T-helper 2 cell treated with Interferon-gamma antibody and Interleukin-4, amounts not matched to agents 100 ng/mL and 5 ng/mL, for 36 hours (primary cell): ENCODE measurements around the gene BAMBI. TPM values are rescaled to one million over a fixed set of nuclear protein-coding genes. Genes with fewer than 3 reads are reported as not detected.

ENCODE experiments used
- intact Hi-C: fragments of 100-400 bp; cut with micrococcal nuclease; formaldehyde crosslinking; loops from one replicate; pipeline ENCODE4 v1.15.1; 2023
- total RNA-seq: library from RNA; stranded (reverse); gene quantifications from 2 replicates; pipeline ENCODE4 v1.2.3, GENCODE V29; 2022

Gene BAMBI
- total RNA-seq, 1 donor from 2014 or later = 0.09 TPM

- intact Hi-C loops = loop anchor here (5.0 kb wide), 3 partner anchors 213 to 733 kb away; no protein-coding TSS in a partner anchor
Observed at GRCh38 chr10:28674782-28675181, 2.5 kb upstream of the BAMBI start.

GRCh38 chr10:28676326-28676967 is 874 bp upstream of the BAMBI start:
- intact Hi-C loops = loop anchor here (2.0 to 5.0 kb wide), 4 partner anchors 211 to 934 kb away; no protein-coding TSS in a partner anchor

DNA sequence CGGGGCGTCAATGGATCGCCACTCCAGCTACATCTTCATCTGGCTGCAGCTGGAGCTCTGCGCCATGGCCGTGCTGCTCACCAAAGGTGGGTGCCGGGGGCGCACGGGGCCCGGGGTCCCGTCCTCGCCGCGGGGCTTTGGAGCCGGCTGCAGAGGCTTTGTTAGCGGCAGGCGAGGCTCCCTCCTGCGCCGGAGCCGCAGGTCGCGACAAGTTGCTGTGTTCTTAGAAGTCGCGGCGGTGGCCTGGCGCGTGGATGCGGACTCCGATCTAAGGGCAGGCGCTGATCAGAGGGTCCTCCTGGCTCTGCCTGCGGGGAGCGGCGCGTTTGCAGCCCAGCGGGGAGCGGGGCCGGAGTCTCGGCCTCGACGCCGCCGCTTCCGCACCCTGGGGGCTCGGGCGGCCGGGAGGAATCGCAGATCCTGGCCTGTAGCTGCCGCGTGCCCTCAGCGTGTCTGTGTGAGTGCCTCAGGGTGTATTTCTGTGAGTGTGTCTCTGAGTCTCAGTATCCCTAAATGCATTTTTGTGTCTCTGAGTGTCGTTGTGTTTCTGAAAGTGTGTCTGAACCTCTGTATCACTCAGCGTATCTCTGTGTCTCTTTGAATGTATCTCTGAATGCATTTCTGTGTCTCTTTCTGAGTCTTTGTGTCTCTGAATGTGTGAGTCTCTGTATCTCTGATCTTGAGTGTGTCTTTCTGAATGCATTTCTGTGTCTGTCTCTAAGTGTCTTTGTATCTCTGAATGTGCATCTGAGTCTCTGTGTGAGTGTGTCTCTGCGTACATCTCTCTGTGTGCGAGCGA is 766 bp downstream of the BAMBI start:
- intact Hi-C loops = loop anchor here (1.0 to 5.0 kb wide), 7 partner anchors 10 to 935 kb away; partner anchors contain the start of gene WAC

- intact Hi-C loops = loop anchor here (5.0 kb wide), 3 partner anchors 208 to 728 kb away; no protein-coding TSS in a partner anchor
Observed at GRCh38 chr10:28678687-28679457, 1.6 kb downstream of the BAMBI start.

DNA sequence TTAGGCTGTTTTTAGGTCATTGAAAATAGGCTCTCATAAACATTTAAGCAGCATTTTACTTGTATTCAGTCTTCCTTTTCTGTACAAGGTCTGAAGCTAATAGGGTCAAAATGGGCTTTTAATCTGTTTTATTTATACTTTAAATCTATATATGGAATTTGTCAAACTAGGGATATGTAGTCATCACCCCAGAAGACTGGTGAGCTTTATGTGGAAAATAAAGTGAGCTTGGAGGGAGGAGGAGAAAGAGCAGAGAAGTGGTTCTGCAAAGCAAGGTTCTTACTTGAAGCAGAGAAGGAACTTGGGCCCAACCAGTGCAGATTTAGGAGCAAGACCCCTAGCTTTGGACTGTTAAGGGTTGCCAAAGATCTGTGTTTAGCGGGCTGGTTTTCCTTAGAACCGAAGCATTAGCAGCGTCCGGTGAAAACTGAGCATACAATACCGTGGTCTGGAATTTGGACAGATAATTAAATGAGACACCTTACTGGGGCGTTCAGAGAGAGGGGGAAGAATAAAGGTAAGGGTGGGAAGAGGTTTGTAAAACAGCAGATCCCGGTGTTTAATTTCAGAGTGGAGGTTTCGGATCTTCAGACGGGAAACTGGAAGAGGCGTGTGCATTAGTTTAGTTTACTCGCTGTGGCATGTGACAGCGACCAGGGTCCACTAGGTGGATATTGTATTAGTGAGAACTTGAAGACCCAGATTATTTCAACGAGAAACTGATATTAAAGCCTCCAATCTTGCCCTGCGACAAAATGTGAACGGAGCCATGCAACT is 2.4 kb downstream of the BAMBI start:
- intact Hi-C loops = loop anchor here (5.0 kb wide), 3 partner anchors 208 to 728 kb away; no protein-coding TSS in a partner anchor

GRCh38 chr10:28680358-28680752 is 3.0 kb downstream of the BAMBI start:
- intact Hi-C loops = no loop called here

DNA sequence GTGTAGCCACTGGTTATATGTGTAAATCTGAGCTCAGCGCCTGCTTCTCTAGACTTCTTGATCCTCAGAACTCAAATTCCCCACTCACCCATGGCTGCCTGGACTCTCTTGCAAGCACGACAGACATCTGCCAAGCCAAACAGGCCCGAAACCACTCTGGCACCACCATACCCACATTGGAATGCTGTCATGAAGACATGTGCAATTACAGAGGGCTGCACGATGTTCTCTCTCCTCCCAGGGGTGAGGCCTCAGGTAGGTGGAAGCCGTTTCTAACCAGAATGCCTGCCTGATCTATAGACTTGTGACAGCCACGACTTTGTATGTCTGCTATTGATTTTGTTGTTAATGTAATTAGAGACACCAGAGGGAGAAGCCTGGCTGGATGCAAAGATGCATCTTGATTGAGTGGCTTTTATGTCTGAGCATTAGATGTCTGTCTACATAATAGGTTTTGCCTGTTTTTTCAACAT is 4.0 kb downstream of the BAMBI start:
- intact Hi-C loops = no loop called here

DNA sequence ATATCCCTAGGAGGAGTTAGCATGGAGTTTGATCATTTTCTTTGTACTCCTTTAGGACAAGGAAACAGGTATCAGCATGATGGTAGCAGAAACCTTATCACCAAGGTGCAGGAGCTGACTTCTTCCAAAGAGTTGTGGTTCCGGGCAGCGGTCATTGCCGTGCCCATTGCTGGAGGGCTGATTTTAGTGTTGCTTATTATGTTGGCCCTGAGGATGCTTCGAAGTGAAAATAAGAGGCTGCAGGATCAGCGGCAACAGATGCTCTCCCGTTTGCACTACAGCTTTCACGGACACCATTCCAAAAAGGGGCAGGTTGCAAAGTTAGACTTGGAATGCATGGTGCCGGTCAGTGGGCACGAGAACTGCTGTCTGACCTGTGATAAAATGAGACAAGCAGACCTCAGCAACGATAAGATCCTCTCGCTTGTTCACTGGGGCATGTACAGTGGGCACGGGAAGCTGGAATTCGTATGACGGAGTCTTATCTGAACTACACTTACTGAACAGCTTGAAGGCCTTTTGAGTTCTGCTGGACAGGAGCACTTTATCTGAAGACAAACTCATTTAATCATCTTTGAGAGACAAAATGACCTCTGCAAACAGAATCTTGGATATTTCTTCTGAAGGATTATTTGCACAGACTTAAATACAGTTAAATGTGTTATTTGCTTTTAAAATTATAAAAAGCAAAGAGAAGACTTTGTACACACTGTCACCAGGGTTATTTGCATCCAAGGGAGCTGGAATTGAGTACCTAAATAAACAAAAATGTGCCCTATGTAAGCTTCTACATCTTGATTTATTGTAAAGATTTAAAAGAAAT is 4.8 kb downstream of the BAMBI start:
- intact Hi-C loops = no loop called here

DNA sequence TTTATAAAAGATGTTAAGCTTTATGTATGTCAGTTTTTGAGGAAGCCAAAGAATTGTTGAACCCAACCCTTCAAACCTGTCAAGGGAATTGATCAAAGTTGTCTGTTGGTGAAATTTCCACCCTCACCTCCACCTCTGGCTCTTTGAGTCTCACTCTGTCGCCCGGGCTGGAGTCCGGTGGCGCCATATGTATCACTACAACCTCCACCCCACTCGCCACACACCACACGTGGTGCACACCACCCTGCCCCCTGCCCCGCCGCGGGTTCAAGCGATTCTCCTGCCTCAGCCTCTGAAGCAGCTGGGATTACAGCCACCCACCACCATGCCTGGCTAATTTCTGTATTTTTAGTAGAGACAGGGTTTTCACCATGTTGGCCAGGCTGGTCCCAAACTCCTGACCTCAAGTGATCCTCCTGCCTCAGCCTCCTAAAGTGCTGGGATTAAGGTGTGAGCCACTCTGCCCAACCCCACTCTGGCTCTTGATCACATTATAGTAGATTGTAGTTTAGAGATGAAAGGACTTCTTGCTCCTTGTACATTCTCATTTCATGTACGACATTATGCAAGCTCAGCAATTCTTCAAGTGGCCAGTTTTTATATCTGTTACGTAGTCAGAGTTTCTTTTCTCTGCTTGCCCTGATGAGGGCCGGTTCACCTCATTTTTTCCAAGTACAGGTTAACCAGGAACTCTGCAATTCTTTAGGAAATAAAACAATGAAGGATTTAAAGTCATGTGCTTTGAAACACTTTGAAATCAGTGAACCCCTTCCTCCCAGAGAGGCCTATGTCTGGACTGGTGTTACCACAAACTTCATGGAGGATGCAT is 7.0 kb downstream of the BAMBI start:
- intact Hi-C loops = no loop called here

DNA sequence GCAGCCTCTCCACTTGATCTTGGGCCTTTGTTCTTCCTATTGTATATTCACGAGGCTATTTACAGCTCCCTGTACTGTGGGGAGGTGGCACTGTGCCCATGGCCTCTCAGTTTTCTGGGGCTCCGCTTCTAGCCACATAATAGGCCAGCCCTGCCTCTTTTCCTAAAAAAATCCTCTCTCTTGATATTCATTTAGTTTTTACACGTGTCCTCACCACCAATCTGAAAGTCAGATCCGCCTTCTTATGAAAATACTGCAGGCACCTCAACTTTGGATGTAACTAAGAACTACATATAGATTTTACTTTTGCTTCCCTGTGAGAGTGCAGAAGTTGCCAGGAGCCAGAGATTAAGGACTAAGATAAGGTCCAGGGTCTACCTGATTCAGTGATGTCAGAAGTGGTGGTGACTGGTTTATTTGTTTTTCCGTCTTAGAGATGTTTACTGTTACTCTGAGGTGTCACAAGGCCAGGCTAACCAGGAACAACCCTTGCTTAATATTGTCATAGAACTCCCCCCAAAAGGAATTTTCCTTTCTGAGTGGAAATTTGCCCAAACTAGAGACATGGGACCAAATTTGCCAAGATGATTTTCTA is 7.8 kb downstream of the BAMBI start:
- intact Hi-C loops = no loop called here

DNA sequence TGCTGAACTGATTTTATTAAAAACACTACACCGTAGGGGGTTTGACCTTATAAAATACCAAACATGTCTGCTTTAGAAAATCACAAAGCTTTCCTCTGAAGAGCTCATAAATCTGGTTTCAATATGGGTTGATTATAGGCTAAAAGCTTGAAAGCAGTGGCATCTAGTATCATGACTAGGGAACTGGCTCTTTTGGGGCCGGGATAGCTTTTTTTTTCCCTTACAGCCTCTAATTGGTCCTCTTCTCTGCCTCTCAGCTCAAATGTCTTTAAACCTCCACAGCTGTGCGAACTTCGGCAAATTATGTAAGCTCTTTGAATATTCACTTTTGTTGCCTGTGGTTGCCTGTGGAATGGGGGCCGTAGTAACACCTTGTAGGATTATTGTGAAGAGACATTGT is 8.4 kb downstream of the BAMBI start:
- intact Hi-C loops = no loop called here

GRCh38 chr10:28686835-28687682 is 9.7 kb downstream of the BAMBI start:
- intact Hi-C loops = no loop called here

DNA sequence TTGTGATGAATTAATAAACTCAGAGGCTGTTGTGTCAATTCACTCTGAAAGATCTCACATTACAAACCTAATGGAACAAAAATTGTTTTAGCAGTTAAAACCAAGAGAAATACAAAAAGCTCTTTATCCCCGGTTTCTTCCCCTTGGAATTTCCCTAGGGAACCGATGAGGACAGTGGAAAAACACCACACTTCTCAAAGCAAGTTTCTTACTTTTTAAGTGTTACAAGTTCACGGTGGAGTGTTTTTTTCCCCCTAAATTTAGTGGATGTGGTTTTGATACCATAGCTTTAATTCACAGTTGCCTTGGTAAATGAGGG is 10.3 kb downstream of the BAMBI start:
- intact Hi-C loops = no loop called here

DNA sequence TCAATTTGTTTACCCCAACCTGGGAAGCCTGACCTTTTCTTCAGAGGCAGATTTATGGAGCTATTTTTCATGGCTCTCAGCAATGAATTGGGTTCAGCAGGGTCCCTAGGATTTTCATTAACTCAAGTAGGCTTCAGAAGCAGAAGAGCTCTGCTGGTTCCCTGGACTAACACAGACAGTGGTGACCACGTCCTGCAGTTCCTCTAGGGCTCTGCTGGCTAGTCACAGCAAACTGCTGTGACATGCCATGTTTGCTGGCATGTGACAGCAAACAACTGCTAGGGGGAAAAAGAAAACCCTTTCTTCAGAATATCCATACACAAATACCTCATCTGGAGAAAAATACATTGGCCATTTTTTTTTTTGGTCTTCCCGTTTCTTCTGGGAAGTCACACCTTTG is 13.2 kb downstream of the BAMBI start:
- intact Hi-C loops = no loop called here

DNA sequence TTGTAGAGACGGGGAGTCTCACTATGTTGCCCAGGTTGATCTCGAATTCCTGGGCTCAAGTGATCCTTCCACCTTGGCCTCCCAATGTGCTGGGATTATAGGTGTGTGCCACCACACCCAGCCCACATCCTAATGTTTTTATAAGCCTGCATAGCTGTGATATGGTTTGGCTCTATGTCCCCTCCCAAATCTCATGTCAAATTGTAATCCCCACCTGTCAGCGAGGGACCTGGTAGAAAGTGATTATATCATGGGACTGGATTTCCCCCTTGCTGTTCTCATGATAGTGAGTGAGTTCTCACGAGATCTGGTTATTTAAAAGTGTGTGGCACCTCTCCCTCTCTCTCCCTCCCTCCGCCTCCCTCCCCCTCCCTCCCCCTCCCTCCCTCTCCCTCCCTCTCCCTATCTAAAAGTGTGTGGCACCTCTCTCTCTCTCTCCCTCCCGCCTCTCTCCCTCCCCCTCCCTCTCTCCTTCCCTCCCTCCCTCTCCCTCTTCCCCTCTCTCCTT is 13.9 kb downstream of the BAMBI start:
- intact Hi-C loops = no loop called here

DNA sequence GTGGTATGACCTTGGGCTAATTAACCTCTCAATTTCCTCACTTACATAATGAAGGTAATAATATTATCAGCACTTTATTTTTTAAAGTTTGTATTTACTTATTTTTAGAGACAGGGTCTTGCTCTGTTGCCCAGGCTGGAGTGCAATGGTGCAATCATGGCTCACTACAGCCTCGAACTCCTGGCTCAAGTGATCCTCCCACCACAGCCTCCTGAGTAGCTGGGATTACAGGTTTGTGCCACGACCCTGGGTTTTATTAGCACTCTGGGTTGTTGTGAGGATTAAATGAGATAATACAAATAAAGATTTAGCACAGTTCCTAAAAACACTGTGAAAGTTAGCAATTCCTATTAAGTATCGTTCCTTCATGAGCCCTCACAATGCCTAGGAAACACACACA is 14.7 kb downstream of the BAMBI start:
- intact Hi-C loops = no loop called here

DNA sequence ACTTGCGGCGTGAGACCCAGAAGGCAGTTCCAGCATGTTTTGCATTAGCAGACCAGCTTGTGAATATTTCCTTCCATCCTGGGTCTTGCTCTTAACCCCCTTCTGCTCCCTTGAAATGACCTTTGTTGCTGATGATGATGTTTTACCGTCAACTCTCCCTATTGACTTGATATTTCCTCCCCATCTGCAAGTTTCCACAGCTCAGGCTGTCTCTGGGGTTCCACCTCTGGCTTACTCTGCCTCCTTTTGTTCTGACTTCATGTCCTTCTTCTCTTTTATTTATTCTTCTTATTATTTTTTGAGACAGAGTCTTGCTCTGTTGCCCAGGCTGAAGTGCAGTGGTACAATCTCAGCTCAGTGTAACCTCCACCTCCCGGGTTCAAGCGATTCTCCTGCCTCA is 17.2 kb downstream of the BAMBI start:
- intact Hi-C loops = no loop called here

DNA sequence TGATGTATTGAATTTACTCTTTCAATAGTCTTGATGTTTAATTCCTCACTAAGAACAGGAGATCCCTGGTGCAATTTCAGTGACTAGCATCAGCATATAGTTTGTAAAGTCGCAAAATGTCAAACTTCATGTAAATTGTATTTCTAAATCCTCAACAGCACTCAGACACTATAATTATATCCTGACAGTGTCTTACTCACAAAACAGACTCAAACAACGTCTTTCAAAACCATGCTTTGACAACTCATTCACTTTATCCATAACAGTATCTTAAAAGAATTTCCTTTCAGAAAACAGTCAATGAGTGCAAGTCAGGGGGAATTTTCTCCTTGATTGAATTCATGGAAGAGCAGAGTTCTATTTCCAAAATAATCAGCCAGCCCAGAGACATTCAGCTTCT is 20.8 kb downstream of the BAMBI start:
- intact Hi-C loops = no loop called here
